Fibroblast of skin of back (primary cell): ENCODE measurements around the gene WASHC2A.
"Not testable (repeated sequence)": the region's sequence is repeated elsewhere in the genome, so short reads cannot be mapped to it uniquely, and the experiment has no call there.

ENCODE experiments used
- DNase-seq: peaks from one replicate; pipeline ENCODE4 v3.0.0-alpha.2; 2013

The WASHC2A gene

GRCh38 chr10:50159856-50160255 is 92.1 kb downstream of the WASHC2A start:
- not testable (repeated sequence) for DNase-seq

- DNase-seq = not testable (repeated sequence)
Measured at GRCh38 chr10:50165038-50165437, 97.3 kb downstream of the WASHC2A start.

- DNase-seq = not testable (repeated sequence)
Measured at GRCh38 chr10:50167833-50168232, 100.1 kb downstream of the WASHC2A start.

GRCh38 chr10:50169506-50169905 is 101.8 kb downstream of the WASHC2A start:
- peak; percentile 82 for DNase-seq

DNA sequence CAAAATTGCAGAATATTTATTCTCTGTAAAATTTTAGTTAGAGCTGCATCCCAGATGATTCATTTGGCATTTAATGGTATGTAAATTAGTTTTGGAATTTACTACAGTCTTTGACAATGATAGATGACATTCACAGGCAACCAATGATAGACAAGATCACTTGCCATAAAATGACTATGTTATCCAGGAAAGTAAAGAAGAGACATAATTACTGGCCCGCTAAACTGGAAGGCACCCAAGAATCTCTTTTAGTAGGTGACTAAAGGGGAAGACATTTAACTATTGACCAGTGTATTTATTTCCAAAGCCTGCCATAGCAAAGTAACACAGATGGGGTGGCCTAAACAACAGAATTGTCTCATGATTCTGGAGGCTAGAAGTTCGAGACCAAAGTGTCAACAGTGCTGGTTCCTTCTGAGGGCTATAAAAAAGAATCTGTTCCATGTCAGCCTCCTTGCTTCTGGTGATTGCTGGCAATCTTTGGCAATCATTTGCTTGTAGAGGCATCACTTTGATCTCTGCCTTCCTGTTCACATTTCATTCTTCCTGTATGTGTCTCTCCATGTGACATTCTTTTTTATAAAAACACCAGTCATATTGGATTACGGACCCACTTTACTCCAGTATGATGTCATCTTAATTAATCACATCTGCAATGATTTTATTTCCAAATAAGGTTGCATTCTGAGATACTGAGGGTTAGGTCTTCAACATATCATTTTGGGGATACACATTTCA is 107.2 kb downstream of the WASHC2A start:
- DNase-seq = peak; percentile 78
